NB4 (cell line): ENCODE measurements around the gene SLC6A6.

Experiments used
- CTCF ChIP-seq: IDR thresholded peaks from one replicate; pipeline ENCODE4 v1.5.1; 2012; ENCODE audit warnings: low read depth, low read length
- MYC ChIP-seq: IDR thresholded peaks from 2 replicates; pipeline ENCODE4 v1.6.1; 2011; ENCODE audit warnings: low read depth, low read length
- POLR2A ChIP-seq: IDR thresholded peaks from 2 replicates; pipeline ENCODE4 v1.6.1; 2011; ENCODE audit warnings: mild to moderate bottlenecking; ENCODE audit not compliant: insufficient read length; ENCODE audit errors: extremely low read depth
- TF ChIP-seq, protein P1 (sequence below): IDR thresholded peaks from 2 replicates; pipeline ENCODE4 v1.6.1; 2011; ENCODE audit warnings: low read depth, low read length

GRCh38 chr3:14505803-14506500 is 103.5 kb downstream of the SLC6A6 start:
- no peak for TF ChIP-seq CTCF
- TF ChIP-seq POLR2A: no peak
- TF ChIP-seq, protein P1, sequence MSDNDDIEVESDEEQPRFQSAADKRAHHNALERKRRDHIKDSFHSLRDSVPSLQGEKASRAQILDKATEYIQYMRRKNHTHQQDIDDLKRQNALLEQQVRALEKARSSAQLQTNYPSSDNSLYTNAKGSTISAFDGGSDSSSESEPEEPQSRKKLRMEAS: no peak
- no peak for TF ChIP-seq MYC
